Testis (tissue), 2 donors: ENCODE results near the gene F12.

ENCODE experiments used
- POLR2A ChIP-seq: fragments of 450-650 bp; IDR thresholded peaks from one replicate; pipeline ENCODE4 v1.6.1; 2017; ENCODE audit warnings: antibody characterized with exemption, mild to moderate bottlenecking, moderate library complexity
- TF ChIP-seq, protein P1 (sequence below), 3 experiments: fragments of 450-650 bp in 2 of 3; fragments of 200-600 bp in 1 of 3; sonication (generic) in 1 of 3; IDR thresholded peaks; one replicate each; pipeline ENCODE4 v1.5.1; 2016 to 2019; ENCODE audit warnings: antibody characterized with exemption in 3 of 3, mild to moderate bottlenecking in 2 of 3, moderate library complexity in 1 of 3

DNA sequence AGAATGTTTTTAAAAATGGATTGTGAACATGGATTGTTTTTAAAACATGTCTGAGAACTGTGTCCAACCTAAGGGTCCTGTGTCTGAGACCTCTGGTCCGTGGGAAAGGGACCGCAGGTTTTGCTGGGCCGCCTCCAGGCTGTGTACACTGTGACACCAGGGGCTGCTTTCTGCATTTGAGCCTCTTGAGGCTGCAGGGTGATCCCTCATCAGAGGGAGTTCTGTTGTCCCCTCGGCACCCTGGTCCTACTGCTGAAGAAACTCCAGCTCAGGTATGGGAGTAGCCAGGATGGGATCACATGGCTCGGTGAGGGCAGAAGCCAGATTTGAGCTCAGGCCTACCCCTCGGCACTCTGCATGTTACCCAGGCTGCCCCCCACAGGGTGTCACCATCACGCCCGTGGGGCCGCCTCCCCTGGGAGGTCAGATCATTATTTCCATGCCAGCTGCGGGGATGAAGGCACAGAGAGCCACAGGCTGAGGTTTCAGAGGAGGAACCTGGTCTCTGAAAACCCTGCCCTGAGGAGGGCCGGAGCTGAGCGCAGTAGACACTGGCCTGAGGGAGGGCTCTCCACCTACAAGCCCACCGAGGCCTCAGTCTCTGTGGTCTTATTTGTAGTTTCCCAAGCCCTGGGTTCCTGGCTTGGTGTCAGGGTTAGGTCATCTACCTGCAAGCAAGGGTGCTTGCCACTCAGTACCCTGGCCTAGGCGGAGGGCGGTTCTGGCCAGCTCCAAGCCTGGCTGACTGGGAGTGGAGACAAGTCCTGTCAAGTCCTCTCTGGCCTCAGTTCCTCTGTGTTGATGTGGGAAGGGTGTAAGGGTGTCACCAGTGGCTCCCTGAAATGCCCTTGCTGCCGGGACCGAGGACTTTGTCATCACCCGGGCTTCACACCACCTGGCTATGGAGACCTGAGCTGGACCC is 40.0 kb upstream of the F12 start:
- TF ChIP-seq, protein P1, sequence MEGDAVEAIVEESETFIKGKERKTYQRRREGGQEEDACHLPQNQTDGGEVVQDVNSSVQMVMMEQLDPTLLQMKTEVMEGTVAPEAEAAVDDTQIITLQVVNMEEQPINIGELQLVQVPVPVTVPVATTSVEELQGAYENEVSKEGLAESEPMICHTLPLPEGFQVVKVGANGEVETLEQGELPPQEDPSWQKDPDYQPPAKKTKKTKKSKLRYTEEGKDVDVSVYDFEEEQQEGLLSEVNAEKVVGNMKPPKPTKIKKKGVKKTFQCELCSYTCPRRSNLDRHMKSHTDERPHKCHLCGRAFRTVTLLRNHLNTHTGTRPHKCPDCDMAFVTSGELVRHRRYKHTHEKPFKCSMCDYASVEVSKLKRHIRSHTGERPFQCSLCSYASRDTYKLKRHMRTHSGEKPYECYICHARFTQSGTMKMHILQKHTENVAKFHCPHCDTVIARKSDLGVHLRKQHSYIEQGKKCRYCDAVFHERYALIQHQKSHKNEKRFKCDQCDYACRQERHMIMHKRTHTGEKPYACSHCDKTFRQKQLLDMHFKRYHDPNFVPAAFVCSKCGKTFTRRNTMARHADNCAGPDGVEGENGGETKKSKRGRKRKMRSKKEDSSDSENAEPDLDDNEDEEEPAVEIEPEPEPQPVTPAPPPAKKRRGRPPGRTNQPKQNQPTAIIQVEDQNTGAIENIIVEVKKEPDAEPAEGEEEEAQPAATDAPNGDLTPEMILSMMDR (IDR thresholded peaks at IDR 0.05) = no peak
- no peak for TF ChIP-seq POLR2A
